Measurements from ENCODE around the gene IFI35.

The IFI35 gene

DNA sequence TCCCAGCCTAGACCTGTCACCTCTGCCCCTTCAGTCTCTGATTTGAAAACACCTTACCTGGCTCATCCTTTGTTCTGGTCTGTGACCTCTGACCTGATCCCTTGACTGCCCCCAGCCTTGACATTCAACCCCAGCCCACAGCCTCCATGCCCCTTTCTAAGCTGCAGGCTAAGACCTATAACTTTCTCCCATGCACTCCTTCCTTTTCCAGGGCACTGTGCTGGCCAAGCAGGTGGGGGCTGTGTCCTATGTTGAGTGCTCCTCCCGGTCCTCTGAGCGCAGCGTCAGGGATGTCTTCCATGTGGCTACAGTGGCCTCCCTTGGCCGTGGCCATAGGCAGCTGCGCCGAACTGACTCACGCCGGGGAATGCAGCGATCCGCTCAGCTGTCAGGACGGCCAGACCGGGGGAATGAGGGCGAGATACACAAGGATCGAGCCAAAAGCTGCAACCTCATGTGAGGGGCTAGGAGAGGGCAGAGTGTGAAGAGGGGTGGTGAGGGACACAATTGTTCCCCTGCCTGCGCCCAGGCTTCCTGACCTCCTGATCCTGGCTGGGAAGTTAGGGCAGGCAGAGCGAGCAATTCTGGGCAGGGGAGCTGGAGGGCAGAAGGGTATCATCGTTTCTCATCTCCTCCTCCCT is 21.8 kb downstream of the IFI35 start:
- no peak overlapping the region for H3K4me3 ChIP-seq (ENCODE audit: control insufficient read depth, low read depth, low read length)
- TF ChIP-seq, protein P1, sequence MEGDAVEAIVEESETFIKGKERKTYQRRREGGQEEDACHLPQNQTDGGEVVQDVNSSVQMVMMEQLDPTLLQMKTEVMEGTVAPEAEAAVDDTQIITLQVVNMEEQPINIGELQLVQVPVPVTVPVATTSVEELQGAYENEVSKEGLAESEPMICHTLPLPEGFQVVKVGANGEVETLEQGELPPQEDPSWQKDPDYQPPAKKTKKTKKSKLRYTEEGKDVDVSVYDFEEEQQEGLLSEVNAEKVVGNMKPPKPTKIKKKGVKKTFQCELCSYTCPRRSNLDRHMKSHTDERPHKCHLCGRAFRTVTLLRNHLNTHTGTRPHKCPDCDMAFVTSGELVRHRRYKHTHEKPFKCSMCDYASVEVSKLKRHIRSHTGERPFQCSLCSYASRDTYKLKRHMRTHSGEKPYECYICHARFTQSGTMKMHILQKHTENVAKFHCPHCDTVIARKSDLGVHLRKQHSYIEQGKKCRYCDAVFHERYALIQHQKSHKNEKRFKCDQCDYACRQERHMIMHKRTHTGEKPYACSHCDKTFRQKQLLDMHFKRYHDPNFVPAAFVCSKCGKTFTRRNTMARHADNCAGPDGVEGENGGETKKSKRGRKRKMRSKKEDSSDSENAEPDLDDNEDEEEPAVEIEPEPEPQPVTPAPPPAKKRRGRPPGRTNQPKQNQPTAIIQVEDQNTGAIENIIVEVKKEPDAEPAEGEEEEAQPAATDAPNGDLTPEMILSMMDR (IDR thresholded peaks at IDR 0.05; ENCODE audit: control insufficient read depth, insufficient read depth, low read depth, low read length, missing control alignments) = no peak
- DNase-seq (ENCODE audit: low read depth) = no peak

DNA sequence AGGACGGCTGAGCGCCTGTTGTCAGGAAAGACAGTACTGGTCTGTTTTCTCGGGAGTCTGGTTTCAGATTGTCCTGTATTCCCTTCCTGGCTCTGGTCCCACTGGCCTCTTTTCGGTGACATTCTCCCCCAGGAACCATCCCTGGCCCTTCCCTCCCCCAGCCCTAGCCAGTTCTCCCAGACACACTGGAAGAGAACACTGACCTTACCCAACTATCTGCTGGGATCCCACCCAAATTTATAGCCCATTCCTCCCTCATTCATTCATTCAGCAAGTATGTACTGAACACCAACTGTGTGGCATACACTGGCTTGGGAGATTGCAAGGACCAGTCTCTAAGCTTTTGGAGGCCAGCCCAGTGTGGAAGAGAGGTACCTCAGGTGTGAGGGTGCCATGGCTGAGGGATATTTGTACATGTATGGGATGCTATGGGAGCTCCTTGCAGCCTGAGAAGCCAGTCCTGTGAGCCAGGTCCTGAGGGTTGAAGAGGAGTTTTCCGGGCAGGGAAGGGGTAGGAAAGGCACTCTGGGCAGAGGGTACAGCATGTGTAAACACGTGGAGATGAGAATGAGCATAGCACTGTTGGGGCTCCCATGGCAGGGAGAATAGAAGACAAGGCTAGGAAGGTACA is 23.7 kb downstream of the IFI35 start:
- TF ChIP-seq, protein P1 (IDR thresholded peaks at IDR 0.05; ENCODE audit: control insufficient read depth, insufficient read depth, low read depth, low read length, missing control alignments) = no peak
- DNase-seq (ENCODE audit: low read depth) = no peak
- H3K4me3 ChIP-seq (ENCODE audit: control insufficient read depth, low read depth, low read length) = no peak overlapping the region

DNA sequence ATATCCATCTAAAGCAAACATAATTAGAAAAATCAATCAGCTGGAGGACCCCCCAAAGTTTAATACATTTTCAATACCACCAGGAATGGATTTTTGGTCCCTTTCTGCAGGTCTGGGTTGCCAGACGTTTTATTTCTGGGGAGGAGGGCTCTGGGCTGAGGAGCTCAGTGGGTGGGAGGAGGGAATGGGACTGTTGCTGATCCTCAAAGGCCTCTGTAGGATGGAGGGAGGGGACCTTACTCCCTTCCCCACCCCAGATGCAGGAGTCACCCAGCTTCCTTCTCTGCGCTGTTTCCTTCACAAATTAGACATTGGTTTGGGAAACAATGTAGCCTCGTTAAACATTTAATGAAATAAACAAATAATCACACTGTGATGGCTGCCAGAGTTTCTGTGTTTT is 25.1 kb downstream of the IFI35 start:
- DNase-seq (ENCODE audit: low read depth) = no peak
- TF ChIP-seq, protein P1 (IDR thresholded peaks at IDR 0.05; ENCODE audit: control insufficient read depth, insufficient read depth, low read depth, low read length, missing control alignments) = no peak
- H3K4me3 ChIP-seq (ENCODE audit: control insufficient read depth, low read depth, low read length) = no peak overlapping the region

DNA sequence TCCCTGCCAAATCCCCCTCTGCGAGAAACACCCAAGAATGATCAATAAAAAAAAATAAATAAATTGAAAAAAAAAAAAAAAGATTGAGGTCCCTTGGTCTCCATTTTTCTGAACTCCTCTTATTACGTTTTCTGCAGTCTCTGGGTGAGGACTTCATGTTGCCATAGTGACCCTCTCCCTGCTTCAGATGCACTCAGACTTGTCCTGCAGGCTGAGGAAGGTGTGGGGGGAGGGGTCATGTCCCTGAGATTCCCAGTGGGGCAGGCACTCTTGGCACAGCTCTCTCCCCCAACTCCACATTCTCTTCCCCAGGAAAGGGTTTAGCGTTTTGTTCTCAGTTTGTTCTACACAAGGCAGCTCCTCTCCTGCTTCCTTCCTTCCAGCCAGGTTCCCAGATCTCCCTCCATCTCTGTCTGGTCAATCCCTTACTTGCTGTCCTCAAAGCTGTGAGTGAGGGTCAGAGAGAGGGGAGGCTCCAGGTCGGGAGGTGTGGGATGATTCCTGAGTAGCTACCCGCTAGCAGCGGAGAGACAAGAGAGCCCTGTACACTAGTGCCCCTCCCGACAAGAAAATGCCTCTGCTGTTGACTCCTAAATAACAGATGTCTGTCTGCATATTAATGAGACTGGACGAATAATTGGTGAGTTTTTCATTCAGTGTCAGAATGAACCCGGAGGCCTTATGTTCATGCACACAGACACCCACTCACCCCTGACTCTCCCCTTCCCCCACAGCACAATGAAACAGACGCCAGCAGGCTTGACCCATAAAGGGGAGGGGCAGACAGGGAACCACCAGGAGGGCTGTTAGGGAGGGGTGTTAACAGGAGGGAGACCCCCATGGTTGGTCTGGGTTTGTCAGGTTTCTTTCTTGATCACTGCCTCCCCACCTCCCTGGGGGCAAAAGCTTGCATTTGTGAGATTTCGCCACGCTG is 27.6 kb downstream of the IFI35 start:
- H3K4me3 ChIP-seq (ENCODE audit: control insufficient read depth, low read depth, low read length) = no peak overlapping the region
- TF ChIP-seq, protein P1 (IDR thresholded peaks at IDR 0.05; ENCODE audit: control insufficient read depth, insufficient read depth, low read depth, low read length, missing control alignments) = no peak
- DNase-seq (ENCODE audit: low read depth) = no peak

DNA sequence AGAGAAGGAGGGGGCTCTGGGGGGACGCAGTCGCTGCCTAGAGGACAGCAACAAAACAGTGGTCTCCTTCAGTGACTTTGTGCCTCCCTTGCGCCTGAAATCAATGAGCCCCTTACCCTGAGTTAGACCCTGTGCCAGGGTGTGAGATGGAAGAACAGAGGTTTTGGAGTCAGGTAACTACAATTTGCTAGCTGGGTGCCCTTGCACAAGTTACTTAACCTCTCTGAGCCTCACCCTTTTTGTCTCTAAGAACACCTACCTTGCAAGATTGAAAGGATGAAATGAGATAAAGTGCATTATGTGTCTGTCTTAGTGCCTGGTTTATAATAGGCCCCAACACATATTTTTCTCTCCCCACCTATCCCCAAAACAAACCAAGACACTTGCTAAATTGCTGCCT is 28.3 kb downstream of the IFI35 start:
- no peak overlapping the region for H3K4me3 ChIP-seq (ENCODE audit: control insufficient read depth, low read depth, low read length)
- no peak for DNase-seq (ENCODE audit: low read depth)
- TF ChIP-seq, protein P1 (IDR thresholded peaks at IDR 0.05; ENCODE audit: control insufficient read depth, insufficient read depth, low read depth, low read length, missing control alignments) = no peak

DNA sequence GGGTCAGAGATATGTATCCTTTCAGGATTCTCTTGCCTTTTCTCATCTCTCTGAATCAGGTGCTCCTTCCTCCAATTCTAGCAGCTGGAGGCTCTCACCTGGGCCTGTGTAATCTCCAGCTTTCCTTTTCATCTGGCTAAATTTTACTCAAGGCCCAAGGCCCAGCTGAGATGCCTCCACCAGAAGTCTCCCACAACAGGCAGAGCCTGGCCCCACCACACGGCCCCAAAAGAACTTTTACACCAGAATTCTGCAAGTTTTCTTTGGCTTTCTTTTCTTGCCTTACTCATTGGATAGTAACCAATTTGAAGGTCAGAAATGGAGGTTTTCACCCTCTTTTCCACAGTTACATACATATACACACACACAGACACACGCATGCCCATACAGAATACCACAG is 33.1 kb downstream of the IFI35 start:
- H3K4me3 ChIP-seq (ENCODE audit: control insufficient read depth, low read depth, low read length) = no peak overlapping the region
- DNase-seq (ENCODE audit: low read depth) = no peak
- TF ChIP-seq, protein P1 (IDR thresholded peaks at IDR 0.05; ENCODE audit: control insufficient read depth, insufficient read depth, low read depth, low read length, missing control alignments) = no peak

All from AG09309 (cell line).